K562 (cell line): Measurements from ENCODE around the gene CENPH. TPM values are rescaled to one million over a fixed set of nuclear protein-coding genes. Genes with fewer than 3 reads are reported as not detected.
A peak's percentile ranks its signal among the peaks of the same experiment; 100 is the strongest.

Experiments used
- ATF4 ChIP-seq: fragments of 450-650 bp; formaldehyde crosslinking; IDR thresholded peaks from 2 replicates; pipeline ENCODE4 v1.4.0; 2022; ENCODE audit warnings: mild to moderate bottlenecking, moderate library complexity
- ATF7 ChIP-seq: fragments of 450-650 bp; IDR thresholded peaks from 2 replicates; pipeline ENCODE4 v1.7.1; 2014; ENCODE audit warnings: mild to moderate bottlenecking, moderate library complexity
- CC2D1A ChIP-seq: fragments of 450-650 bp; IDR thresholded peaks from 2 replicates; pipeline ENCODE4 v1.6.1; 2017; ENCODE audit warnings: mild to moderate bottlenecking
- DNMT1 ChIP-seq: fragments of 450-650 bp; IDR thresholded peaks from 2 replicates; pipeline ENCODE4 v1.6.1; 2016; ENCODE audit warnings: antibody characterized with exemption, mild to moderate bottlenecking
- HSF4 ChIP-seq: fragments of 250-450 bp; sonication (Bioruptor Pico); IDR thresholded peaks from 2 replicates; pipeline ENCODE4 v2.1.2; 2022; ENCODE audit warnings: mild to moderate bottlenecking, moderate library complexity, borderline replicate concordance
- NFXL1 ChIP-seq: fragments of 450-650 bp; formaldehyde crosslinking; IDR thresholded peaks from 2 replicates; pipeline ENCODE4 v1.4.0; 2021; ENCODE audit warnings: mild to moderate bottlenecking
- PTTG1 ChIP-seq: fragments of 450-650 bp; IDR thresholded peaks from 2 replicates; pipeline ENCODE4 v1.6.1; 2016; ENCODE audit warnings: low read depth, mild to moderate bottlenecking, missing genetic modification characterization, missing compliant biosample characterization
- TEAD2 ChIP-seq: fragments of 450-650 bp; IDR thresholded peaks from 2 replicates; pipeline ENCODE4 v1.6.1; 2016; ENCODE audit warnings: missing genetic modification characterization, control low read depth, missing compliant biosample characterization
- XRCC5 ChIP-seq: fragments of 200-400 bp; formaldehyde crosslinking; IDR thresholded peaks from 2 replicates; pipeline ENCODE4 v1.6.1; 2017; ENCODE audit warnings: low read depth, mild to moderate bottlenecking, low read length
- ZBTB33 ChIP-seq: sonication (generic); formaldehyde crosslinking; IDR thresholded peaks from 2 replicates; pipeline ENCODE4 v1.8.1; 2023; ENCODE audit warnings: mild to moderate bottlenecking, missing genetic modification reagents
- ZFP36 ChIP-seq: fragments of 150-350 bp; IDR thresholded peaks from 2 replicates; pipeline ENCODE4 v1.6.1; 2018; ENCODE audit warnings: low read length, low read depth; ENCODE audit not compliant: partially characterized antibody
- ZHX1 ChIP-seq: fragments of 150-350 bp; conservative IDR thresholded peaks from 2 replicates; pipeline ENCODE4 v1.6.1; 2014; ENCODE audit warnings: low read length
- ZNF134 ChIP-seq: fragments of 250-450 bp; sonication (Bioruptor Pico); conservative IDR thresholded peaks from 2 replicates; pipeline ENCODE4 v1.4.0; 2020
- ZNF407 ChIP-seq: fragments of 450-650 bp; IDR thresholded peaks from 2 replicates; pipeline ENCODE4 v1.6.1; 2016; ENCODE audit warnings: low read depth
- polyA plus RNA-seq, 8 experiments: library from polyadenylated mRNA; depleted of rRNA in 4 of 8; stranded (reverse) in 5 of 8; unstranded in 3 of 8; fragments of >200 nt; fragmentation: Nextera tagmentation in 2 of 8; fragmentation: Illumina TruSeq in 1 of 8; extraction: Ambion mirVana in 2 of 8; extraction: Trizol in 1 of 8; gene quantifications; 2 replicates each; pipeline versions ENCODE4 v1.2.1 to v1.2.3, GENCODE V29; 2011 to 2014; ENCODE audit warnings: inconsistent platforms in 1 of 8, missing spikeins in 1 of 8
- total RNA-seq, 7 experiments: library from RNA; depleted of rRNA in 6 of 7; stranded (reverse); fragments of >200 nt in 6 of 7; fragmentation: Illumina TruSeq in 2 of 7; extraction: Trizol in 2 of 7; gene quantifications; 2 replicates each; pipeline versions ENCODE4 v1.2.1 to v1.2.3, GENCODE V29; 2011 to 2021; ENCODE audit warnings: low replicate concordance in 1 of 7

The CENPH gene
- total and polyA plus RNA-seq, 9 of the 15 experiments (the other 6 are each of a cell fraction or from before 2014, with no cell fraction given) = 10.5 to 124 (median 74.9) TPM

GRCh38 chr5:69166686-69167492 lies 22.5 kb upstream of the CENPH start, which contains the start of gene CCNB1 (continued):
- TF ChIP-seq ZBTB33 = peak; percentile 68; the same call in 1 of the 2 replicates
- TF ChIP-seq CC2D1A = peak; percentile 94
- TF ChIP-seq ZHX1 = no peak
- TF ChIP-seq ATF7 = peak; percentile 64; the same call in 1 of the 2 replicates
- TF ChIP-seq NFXL1 (CRISPR knock-in tag) = no peak
- TF ChIP-seq PTTG1 (tag) = no peak
- TF ChIP-seq TEAD2 (tag) = no peak
- no peak for TF ChIP-seq ZNF134 (CRISPR knock-in tag)
- no peak for TF ChIP-seq XRCC5
- TF ChIP-seq ATF4 (CRISPR knock-in tag) = no peak
- no peak for TF ChIP-seq ZNF407
- TF ChIP-seq HSF4 (CRISPR knock-in tag) = no peak
- no peak for TF ChIP-seq DNMT1
- no peak for TF ChIP-seq ZFP36
